NCI-H2029 treated with DMSO at 0.1 percent for 48 hours (cell line): ENCODE results near the gene SSC5D.

Experiments
- DNase-seq: peaks from one replicate; lab custom pipeline; 2025; lab: John Stamatoyannopoulos, UW

Gene SSC5D

DNA sequence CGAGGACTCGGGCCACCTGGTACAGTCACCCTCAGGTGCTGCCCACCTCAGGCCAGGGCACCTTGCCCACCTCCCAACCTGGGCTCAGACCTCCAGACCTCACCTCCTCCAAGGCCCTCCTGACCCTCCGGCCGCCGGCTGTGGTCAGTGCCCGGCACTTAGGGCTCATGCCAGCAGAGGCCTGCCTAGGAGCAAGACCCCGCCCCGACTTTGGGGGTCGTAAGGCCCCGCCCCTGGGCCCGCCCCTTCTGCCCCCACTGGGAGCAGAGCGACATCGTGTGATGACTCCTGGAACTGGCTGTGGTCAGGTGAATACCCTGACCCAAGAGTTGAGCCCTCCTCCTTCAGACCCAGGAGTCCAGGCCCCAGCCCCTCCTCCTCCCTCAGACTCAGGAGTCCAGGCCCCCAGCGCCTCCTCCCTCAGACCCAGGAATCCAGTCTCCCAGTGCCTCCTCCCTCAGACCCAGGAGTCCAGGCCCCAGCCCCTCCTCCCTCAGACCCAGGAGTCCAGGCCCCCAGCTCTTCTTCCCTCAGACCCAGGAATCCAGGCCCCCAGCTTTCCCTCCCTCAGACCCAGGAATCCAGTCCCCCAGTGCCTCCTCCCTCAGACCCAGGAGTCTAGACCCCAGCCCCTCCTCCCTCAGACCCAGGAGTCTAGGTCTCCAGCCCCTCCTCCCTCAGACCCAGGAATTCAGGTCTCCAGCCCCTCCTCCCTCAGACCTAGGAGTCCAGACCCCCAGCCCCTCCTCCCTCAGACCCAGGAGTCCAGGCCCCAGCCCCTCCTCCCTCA, 48.9 kb downstream of the SSC5D start, which contains the start of gene SBK2:
Gene SBK2 (minus strand): TSS at position 183 of the 790 bp plus-strand sequence. CDS start 839 bp downstream, outside the sequence.
- DNase-seq = no peak

DNA sequence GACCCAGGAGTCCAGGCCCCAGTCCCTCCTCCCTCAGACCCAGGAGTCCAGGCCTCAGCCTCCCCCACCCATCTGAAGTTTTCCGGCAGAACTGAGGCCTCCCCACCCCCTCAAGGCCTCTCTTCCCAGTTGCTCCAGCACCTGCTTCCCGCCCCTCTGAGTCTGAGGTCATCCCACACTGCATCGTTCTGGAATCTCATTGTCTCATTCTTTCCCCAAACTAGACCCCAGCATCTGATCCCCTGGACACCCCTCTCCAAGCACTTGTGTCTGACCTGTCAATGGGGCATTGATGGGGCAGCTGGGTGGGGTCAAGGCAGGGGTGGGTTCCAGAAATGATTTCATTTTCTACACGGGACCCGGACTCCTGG, 49.5 kb downstream of the SSC5D start:
- no peak for DNase-seq

DNA sequence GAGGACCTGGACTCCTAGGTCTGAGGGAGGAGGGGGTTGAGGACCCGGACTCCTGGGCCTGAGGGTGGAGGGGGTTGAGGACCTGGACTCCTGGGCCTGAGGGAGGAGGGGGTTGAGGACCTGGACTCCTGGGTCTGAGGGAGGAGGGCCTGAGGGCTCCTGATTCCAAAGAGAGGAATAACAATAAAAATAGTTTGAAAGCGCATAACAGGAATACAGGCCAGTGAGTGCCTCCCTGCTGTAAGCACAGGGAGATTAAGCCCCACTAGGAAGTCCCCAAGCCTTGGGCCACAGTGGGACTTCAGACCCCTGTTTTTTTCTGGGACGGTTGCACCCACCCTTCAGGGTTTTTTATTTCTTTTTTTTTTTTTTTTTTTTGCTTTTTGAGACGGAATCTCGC, 49.9 kb downstream of the SSC5D start:
- DNase-seq = no peak

DNA sequence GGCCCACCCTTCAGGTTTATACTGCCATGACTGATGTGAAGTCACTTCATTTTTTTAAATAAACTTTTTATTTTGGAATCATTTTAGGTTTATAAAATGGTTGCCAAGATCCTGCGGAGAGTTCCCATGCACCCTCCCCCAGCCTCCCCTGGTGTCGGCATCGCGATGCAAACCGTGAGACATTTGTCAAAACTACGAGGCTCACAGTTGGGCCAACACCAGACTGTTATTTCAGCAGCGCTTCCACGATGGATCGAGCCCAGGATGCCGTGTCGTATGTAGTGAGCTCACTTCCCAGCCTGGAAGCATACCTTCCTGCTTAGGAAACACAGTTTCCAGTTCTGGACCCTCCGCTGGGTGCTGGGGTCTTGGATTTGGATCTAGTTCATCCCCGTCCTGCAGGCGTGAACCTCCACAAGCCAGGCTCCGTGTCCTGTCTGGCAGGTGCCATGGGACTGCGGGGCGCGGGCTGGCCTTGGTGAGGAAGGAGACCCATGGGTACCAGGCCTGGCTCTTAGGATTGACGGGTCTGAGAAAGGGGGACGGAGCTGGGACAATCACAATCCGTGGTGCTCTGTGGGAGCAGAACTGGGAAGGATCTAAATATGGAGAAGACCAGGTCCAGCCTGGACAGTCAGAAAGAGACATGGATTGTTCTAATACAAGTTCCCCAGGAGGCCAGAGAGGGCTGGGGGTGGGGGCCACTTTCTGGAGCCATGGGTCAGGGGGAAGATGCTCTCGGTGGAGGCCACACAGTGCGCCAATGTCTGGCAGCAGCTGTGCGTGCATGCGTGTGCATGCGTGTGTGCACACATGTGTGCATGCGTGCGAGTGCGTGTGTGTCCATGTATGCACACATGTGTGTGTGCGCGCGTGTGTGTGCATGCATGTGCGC, 51.1 kb downstream of the SSC5D start:
- DNase-seq = no peak

DNA sequence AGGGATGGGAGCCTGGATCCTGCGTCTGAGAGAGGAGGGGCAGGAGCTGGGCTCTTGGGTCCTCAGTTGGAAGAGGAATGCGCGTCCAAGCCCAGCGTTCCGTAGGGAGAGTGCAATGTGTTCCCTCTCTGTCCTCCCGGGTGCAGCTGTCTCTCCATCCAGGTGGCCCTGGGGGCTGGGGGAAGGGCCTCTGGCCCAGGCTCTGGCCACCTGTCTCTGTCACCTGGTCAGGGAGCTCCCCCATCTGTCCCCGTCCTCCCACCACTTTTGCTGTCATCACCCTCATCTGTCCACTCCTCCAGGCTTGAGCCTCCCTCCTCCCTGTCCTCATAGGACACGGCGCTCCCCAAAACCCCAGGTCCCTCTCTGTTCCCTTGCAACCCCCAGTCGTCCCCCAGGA, 52.4 kb downstream of the SSC5D start:
- no peak for DNase-seq

DNA sequence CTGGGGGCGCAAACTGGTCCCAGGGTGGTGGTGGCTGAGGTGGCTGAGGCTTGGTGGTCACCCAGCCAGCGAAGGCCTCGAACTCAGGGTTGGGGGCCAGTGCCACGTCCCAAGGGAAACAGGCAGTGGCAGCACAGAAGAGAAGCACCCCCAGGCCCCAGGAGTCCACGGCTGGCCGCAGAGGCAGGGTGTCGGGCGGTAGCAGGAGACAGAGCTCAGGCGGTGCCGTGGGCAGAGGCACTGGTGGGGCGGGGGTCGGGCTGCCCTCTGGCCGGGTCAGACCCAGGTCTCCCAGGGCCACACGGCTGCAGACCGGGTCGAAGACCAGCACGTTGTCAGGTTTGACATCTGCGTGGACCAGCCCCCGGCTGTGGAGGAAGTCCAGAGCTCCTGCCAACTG, 52.9 kb downstream of the SSC5D start:
- no peak for DNase-seq

DNA sequence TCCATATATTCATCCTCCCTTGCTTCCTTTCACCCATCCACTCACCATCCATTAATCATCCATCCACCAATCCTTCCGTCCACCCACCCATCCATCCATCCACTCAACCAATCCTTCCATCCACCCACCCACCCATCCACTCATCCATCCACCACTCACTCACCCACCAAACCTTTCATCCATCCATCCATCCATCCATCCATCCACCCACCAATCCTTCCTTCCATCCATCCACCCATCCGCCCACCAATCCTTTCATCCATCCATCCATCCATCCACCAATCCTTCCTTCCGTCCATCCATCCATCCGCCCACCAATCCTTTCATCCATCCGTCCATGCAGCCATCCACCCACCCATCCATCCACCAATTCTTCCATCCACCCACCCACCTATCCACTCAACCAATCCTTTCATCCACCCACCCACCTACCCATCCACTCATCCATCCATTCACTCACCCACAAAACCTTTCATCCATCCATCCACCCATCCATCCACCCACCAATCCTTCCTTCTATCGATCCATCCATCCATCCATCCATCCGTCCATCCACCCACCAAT, 54.1 kb downstream of the SSC5D start:
- no peak for DNase-seq

DNA sequence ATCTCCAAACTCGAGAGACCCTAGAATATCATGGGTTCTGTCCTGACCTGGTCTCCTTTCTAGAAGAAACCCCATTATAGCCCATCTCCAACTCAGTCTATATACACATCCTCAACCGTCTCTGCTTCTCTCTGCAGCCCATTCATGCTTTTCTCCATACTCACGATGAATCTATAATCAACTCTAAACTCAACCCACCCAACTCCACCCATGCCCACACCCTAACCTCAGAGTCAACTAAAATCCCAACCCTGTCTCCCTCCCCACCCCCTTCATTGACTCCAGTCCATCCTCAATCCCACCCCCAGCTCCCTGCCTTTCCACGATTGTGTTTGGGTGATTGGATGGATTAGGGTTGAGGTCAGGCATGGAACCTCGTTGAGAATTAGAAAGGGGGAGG, 55.3 kb downstream of the SSC5D start:
- DNase-seq = no peak

DNA sequence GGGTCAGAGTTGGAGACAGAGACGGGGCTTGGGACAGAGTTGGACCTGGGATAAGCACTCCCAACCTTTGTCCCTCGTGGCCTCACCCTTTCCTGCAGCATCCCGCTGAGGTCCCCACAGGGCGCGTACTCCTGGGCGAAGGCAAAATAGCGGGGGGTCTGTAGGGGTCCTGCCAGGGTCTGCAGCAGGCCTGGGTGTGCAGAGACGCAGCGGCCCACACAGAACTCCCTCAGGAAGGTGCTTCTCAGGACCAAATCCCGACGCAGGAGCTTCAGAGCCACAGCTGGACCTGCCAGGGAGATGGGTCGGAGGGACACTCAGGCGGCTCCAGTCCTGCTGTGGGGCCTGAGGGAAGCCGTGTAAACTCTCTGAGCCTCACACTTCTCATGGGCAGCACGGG, 55.8 kb downstream of the SSC5D start:
- DNase-seq = no peak

DNA sequence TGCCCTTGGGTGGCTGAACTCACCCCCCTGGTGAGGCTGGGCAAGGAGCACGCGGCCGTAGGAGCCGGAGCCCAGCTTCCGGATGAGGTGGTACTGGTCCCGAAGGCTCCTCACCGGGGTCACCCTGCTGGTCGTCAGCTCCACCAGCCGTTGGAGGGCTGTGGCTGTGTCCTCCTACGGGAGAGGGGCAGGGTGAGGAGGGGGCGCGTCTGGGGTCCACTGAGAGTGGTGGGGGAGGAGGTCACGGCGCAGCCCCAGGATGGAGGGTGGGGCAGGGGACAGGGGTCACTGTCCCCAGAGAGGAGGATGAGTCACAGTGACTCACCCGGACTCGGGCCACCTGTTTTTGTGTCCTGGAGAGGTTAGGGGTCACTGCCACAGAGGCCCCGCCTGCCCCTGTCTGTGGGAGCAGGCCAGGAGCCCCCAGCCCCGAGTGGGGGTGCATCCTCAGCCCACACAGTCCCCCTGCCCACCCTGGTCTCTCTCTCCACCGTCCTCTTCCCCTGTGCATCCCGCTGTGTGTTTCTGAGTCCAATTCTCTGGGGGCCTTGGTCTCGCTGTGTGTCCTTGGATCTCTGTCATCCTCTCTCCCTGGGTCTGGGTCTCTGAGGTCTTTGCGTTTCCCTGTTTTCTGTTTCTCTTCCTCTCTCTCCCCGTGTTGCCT, 56.7 kb downstream of the SSC5D start:
- no peak for DNase-seq

DNA sequence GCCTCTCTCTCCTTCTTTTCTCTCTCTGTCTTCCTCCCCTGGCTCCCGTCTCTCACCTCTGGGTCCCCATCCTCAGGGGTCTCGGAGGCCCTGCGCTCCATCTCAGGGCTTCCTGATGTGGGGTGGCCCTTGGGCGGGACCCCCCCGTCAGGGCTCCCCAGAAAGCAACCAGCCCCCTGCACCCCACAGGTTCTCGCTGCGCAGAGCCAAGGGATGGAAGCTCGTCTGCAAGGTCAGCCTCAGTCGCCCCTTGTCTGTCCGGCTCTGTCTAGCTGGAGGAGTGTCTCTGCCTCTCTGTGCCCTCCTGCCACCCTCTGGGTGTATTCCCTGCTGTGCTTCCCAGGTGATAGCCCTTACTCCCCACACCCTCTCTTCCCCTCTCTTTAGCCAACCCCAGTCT, 57.2 kb downstream of the SSC5D start, which contains the start of gene SBK3:
Gene SBK3 (minus strand): TSS at position 101 of the 400 bp plus-strand sequence. CDS start 0 bp downstream, at position 101.
- no peak for DNase-seq

DNA sequence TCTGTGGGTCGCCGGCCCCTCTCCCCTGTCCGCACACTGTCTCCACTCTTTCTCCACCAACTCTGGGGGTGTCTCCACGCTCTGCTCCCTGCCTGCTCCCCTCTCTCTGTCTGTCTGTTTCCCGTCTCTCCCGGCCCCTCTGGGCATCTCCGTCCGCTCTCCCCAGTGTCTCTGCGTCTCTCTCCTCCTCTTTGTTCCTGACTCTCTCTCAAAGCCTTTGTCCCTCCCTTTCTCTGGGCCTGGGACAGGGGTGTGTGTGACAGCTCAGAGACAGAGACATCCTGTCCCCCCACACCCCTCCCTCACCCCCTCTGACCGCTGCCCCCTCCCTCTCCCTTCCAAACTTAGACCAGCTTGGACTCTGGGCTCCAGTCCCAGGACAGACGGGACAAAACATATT, 57.8 kb downstream of the SSC5D start:
- DNase-seq = no peak

DNA sequence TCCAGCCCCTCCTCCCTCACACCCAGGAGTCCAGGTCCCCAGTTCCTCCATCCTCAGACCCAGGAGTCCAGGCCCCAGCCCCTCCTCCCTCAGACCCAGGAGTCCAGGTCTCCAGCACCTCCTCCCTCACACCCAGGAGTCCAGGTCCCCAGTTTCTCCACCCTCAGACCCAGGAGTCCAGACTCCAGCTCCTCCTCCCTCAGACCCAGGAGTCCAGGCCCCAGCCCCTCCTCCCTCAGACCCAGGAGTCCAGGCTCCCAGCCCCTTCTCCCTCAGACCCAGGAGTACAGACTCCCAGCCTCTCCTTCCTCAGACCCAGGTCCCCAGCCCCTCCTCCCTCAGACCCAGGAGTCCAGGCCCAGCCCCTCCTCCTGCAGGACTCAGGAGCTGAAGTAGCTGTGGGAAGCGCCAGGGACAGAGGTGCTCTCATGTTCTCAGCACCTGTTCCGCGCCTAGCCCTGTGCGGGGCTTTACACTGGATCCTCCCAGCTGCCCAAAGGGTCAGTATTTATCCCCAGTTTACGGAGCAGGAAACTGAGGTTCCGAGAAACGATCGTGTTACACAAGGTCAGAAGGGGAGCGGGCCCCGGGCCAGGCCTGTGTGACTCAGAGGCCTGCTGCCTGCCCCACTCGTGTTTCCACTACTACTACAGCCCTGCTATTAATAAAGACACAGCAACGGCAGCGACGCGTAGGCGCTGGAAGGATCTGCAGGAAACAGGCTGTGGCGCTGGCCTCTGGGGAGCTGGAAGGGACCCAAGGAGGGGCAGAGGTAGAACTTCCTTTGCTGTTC, 58.8 kb downstream of the SSC5D start:
- DNase-seq = peak; percentile 5

DNA sequence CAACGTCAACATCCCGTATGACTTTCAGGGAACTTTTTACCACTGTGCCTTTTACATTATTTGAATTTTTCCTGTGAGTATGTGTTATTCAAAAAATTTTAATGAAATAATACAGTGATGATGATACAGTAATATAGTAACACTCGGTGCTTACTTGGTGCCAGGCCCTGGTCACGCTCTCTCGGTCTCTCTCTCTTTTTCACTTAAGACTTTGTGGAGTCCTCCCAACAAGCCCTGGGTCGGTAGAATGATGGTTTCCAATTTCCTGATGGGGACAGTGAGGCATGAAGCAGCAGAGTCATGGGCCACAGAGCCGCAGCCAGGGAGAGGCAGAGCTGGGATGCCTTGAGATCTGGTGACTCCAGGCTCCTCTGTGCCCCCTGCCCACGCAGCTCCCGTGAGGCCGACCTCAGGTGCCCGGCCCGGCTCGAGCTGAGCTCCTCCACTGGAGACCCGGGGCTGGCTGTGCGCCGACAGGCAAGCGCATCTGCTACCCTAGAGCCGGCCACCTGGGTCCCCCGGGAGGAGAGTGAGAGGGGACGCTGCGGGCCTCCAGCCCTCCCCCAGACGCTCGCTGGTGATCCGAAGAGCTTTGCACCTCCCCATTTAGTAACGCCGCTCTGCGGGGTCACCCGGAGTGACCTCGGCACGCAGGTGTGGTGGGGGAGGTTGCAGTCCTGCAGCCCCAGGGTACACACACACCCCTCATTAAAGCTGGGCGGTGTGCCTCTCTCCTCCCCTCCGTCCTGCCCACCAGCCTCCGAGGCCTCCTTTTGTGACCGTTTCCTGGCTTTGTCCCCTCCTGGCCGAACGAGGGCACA, 61.5 kb downstream of the SSC5D start:
- DNase-seq = no peak

DNA sequence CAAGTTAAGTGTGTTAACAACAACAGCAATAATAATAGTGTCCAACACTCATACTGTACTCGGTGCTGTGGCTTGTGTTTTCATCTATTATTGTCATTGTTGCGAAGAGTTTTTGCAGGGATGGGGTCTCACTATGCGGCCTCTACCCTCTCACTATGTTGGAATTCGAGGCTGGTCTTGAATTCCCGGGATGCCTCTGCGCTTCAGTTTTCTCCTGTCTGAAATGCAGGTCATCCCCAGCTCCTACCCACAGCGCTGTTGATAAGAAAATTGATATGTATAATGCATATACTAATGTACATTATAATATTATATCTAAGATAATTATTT, 62.0 kb downstream of the SSC5D start:
- DNase-seq = no peak

DNA sequence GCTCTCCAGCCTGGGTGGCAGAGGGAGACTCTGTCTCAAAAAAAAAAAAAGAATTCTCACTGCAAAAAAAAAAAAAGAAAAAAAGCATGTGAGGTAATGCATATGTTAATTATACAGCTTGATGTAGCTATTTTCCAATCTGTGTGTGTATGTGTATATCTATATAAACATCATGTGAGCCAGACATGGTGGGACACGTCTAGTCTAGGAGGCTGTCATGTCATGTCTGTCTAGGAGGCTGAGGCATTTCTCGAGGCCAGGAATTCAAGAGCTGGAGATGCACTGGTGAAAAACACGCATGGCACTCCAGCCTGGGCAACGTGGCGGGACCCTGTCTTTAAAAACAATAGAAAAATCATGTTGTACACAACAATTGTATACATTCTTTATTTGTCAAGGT, 64.0 kb downstream of the SSC5D start:
- DNase-seq = no peak

DNA sequence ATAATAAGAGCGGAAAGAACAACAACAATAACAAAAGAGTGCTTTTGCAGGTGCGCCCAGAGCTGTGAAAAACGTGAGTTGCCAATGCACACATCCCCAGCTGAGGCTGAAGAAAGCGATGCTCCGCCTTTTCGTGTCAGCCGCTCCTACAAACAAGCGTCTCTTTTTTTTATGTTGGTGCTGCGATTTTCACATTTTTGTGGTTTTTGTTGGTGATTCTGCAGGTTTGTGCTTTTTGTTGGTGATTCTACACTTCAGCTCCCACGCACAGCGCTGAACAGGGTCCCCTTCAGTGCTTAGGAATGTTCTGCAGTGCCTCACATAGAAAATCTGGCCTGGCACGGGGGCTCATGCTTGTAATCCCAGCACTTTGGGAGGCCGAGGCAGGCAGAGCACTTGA, 64.4 kb downstream of the SSC5D start:
- DNase-seq = no peak

DNA sequence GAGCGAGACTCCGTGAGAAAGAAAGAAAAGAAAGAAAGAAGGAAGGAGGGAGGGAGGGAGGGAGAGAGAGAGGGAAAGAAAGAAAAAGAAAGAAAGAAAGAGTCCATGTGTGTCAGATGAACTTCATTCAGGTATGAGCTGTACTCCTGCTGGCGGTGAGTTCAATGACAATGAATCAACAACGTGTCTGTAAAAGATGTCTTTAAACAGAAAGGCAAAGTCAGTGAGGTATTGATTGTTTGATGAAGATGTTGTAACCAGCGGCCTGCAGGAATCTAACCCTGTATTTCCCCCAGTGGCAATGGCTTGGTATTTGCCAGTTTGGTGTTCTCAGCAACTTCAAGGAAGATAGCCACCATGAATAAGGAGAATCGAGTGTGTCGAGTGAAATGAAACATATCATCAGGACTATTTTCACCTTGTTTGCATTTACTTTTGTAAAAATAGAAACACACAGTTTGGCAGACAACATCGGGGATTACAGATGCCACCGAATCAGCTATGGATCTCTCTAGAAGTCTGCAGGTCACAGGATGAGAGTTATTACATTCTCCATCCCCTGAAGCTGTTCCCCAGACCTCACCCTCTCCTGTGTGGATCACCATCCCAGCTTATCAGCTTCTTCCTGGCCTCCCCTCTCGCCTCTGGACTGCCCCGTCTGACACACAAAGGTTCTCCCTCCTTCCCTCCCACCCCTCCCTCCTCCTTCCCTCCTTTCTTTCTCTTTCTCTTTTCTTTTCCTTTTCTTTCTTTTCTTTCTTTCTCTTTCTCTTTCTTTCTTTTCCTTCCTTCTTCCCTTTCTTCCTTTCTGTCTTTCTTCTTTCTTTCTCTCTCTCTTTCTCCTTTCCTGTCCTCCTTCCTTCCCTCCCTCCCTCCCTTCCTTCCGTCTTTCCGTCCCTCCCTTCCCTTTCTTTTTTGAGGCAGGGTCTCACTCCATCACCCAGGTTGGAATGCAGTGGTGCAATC, 65.3 kb downstream of the SSC5D start:
- no peak for DNase-seq

DNA sequence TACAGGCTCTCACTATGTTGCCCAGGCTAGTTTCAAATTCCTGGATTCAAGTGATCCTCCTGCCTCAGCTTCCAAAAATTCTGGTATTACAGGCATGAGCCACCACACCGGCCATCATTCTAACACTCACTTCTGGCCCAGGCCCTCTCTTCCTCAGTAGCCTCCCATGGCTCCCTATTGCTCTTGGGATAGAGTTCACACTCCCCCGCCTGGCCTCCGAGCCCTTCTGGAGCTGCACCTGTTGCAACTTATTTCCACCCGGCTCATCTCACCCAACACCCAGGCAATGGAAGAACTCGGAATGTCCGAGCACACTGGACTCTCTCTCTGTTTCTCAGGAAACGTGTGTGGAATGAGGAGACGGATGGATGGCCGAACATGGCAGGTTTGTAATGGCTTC, 66.1 kb downstream of the SSC5D start:
- DNase-seq = no peak
